Measurements from ENCODE around the gene SLC9A8. TPM values are rescaled to one million over a fixed set of nuclear protein-coding genes. Genes with fewer than 3 reads are reported as not detected.

The SLC9A8 gene
- total and polyA plus RNA-seq, 2 donors (not counting 3 experiments of a cell fraction or from before 2014, with no cell fraction given): 5.1 to 14.4 TPM

DNA sequence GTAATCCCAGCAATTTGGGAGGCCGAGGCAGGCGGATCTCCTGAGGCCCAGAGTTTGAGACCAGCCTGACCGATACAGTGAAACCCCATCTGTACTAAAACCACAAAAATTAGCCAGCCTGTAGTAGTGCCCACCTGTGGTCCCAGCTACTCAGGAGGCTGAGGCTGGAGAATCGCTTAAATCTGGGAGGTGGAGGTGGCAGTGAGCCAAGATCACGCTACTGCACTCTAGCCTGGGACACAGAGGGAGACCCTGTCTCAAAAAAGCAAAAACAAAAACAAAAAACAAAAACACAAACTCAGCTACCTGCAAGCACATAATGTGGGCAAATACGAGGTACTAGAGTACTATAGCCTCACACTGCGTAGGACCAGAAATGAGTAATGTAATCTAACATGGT lies 106.4 kb downstream of the SLC9A8 start:
- H3K36me3 ChIP-seq (ENCODE audit: control insufficient read depth in 2 of 2, extremely low read depth in 1 of 2, insufficient read depth in 2 of 2, low read length in 2 of 2): no peaks in the 10 kb centered on the region
- DNase-seq (ENCODE audit: low read depth, low spot score) (no peak), FAIRE-seq (no peak)
- intact Hi-C loops (cut with micrococcal nuclease): no loop called here
- H2AFZ ChIP-seq (ENCODE audit: low read depth, low read length): no peak overlapping the region
- no peak overlapping the region for H3K4me2 ChIP-seq (ENCODE audit: insufficient read depth, low read length)
- H3K27ac ChIP-seq (ENCODE audit: insufficient read depth, low read depth, low read length): no peak overlapping the region
- BruUV-seq (replicated peaks): no TSS peak
- no peaks in the 10 kb centered on the region for H3K27me3 ChIP-seq (ENCODE audit: control insufficient read depth in 2 of 2, insufficient read depth in 2 of 2, low read length in 2 of 2)
- ChIA-PET POLR2A (no interaction called here), CTCF (interaction anchor here (1.3 kb wide), 1 partner anchor 153 kb away, joined by 4 read pairs; no protein-coding TSS in a partner anchor)
- TF ChIP-seq MYC (IDR thresholded peaks at IDR 0.05; ENCODE audit: low read depth, low read length) (no peak), JUN (IDR thresholded peaks at IDR 0.05; ENCODE audit: borderline replicate concordance, insufficient read depth, insufficient read length, low read depth) (no peak), POLR2A (IDR thresholded peaks at IDR 0.05; ENCODE audit: low read depth, low read length) (no peak), GATA2 (IDR thresholded peaks at IDR 0.05; ENCODE audit: insufficient read depth, insufficient read length, low read depth, low read length) (no peak), EZH2 (IDR thresholded peaks at IDR 0.05; ENCODE audit: borderline replicate concordance, low read depth, low read length, severe bottlenecking) (no peak), FOS (IDR thresholded peaks at IDR 0.05; ENCODE audit: borderline replicate concordance, insufficient read depth, low read length) (no peak), POLR2AphosphoS5 (IDR thresholded peaks at IDR 0.05; ENCODE audit: insufficient read depth, low read depth, low read length) (no peak)
- TF ChIP-seq, protein P1, sequence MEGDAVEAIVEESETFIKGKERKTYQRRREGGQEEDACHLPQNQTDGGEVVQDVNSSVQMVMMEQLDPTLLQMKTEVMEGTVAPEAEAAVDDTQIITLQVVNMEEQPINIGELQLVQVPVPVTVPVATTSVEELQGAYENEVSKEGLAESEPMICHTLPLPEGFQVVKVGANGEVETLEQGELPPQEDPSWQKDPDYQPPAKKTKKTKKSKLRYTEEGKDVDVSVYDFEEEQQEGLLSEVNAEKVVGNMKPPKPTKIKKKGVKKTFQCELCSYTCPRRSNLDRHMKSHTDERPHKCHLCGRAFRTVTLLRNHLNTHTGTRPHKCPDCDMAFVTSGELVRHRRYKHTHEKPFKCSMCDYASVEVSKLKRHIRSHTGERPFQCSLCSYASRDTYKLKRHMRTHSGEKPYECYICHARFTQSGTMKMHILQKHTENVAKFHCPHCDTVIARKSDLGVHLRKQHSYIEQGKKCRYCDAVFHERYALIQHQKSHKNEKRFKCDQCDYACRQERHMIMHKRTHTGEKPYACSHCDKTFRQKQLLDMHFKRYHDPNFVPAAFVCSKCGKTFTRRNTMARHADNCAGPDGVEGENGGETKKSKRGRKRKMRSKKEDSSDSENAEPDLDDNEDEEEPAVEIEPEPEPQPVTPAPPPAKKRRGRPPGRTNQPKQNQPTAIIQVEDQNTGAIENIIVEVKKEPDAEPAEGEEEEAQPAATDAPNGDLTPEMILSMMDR (IDR thresholded peaks at IDR 0.05; ENCODE audit: extremely low read depth in 1 of 2, insufficient read depth in 1 of 2, low read depth in 1 of 2, low read length in 2 of 2): no peak
- TF ChIP-seq, protein P2, sequence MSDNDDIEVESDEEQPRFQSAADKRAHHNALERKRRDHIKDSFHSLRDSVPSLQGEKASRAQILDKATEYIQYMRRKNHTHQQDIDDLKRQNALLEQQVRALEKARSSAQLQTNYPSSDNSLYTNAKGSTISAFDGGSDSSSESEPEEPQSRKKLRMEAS (IDR thresholded peaks at IDR 0.05; ENCODE audit: insufficient read depth, insufficient read length): no peak
- no peaks in the 10 kb centered on the region for H3K9me3 ChIP-seq (replicated peaks; ENCODE audit: control insufficient read depth, insufficient read depth, low read length)
- H4K20me1 ChIP-seq (replicated peaks; ENCODE audit: control insufficient read depth, extremely low read depth, insufficient read depth, low read length): no peaks in the 10 kb centered on the region
- no peaks in the 10 kb centered on the region for H3K9me1 ChIP-seq (replicated peaks; ENCODE audit: control insufficient read depth, extremely low read depth, insufficient read depth, low read length)
- H3K79me2 ChIP-seq (ENCODE audit: control insufficient read depth, insufficient read depth, low read length): peaks cover 11% of the 10 kb centered on the region
- H3K4me3 ChIP-seq (replicated peaks in 1 of 3; ENCODE audit: insufficient read depth in 1 of 3, low read depth in 1 of 3, low read length in 3 of 3): no peak overlapping the region
- dilution Hi-C loops (cut with MboI; ENCODE audit: extremely low pct_ligation_motif_present, low sequenced_read_pairs): no loop called here
- peaks cover 15% of the 10 kb centered on the region for H3K4me1 ChIP-seq (ENCODE audit: control insufficient read depth, extremely low read depth, insufficient read depth, low read length)
- no peak overlapping the region for H3K9ac ChIP-seq (replicated peaks; ENCODE audit: extremely low read depth, insufficient read depth, low read length)

Measured in endothelial cell of umbilical vein (primary cell).